Spleen (tissue), 11 donors: Measurements from ENCODE around the gene ERCC6. TPM values are rescaled to one million over a fixed set of nuclear protein-coding genes. Genes with fewer than 3 reads are reported as not detected.

ENCODE experiments used
- DNase-seq: peaks from one replicate; pipeline ENCODE4 v3.0.0-alpha.2; 2020
- H3K27ac ChIP-seq, 8 donors: fragments of 200-600 bp; sonication (generic) in 7 of 8; 1 replicate in 4 of 8; 2 replicates in 4 of 8; pipeline versions ENCODE4 v1.5.0 to v1.8.0; 2016 to 2021; ENCODE audit warnings: inconsistent platforms in 4 of 8, mild to moderate bottlenecking in 4 of 8, moderate library complexity in 1 of 8
- H3K27me3 ChIP-seq, 7 donors: fragments of 200-600 bp; sonication (generic) in 6 of 7; replicated peaks in 1 of 7; 1 replicate in 4 of 7; 2 replicates in 3 of 7; pipeline versions ENCODE4 v1.5.0 to v1.8.0; 2016 to 2021; ENCODE audit warnings: inconsistent platforms in 3 of 7, mild to moderate bottlenecking in 1 of 7
- H3K36me3 ChIP-seq, 6 donors: fragments of 200-600 bp; sonication (generic) in 5 of 6; 1 replicate in 4 of 6; 2 replicates in 2 of 6; pipeline versions ENCODE4 v1.5.0 to v1.8.0; 2016 to 2021; ENCODE audit warnings: inconsistent platforms in 2 of 6
- H3K4me1 ChIP-seq, 6 donors: fragments of 200-600 bp; sonication (generic) in 5 of 6; 1 replicate in 3 of 6; 2 replicates in 3 of 6; pipeline versions ENCODE4 v1.5.0 to v1.8.0; 2016 to 2021; ENCODE audit warnings: inconsistent platforms in 3 of 6
- H3K4me3 ChIP-seq, 8 donors: fragments of 200-600 bp; sonication (generic) in 7 of 8; 1 replicate in 4 of 8; 2 replicates in 4 of 8; pipeline versions ENCODE4 v1.5.0 to v1.8.0; 2016 to 2021; ENCODE audit warnings: inconsistent platforms in 4 of 8, mild to moderate bottlenecking in 4 of 8, moderate library complexity in 2 of 8
- H3K9me3 ChIP-seq, 8 donors: fragments of 200-600 bp; sonication (generic) in 7 of 8; 1 replicate in 4 of 8; 2 replicates in 4 of 8; pipeline versions ENCODE4 v1.5.0 to v1.8.0; 2016 to 2021; ENCODE audit warnings: inconsistent platforms in 4 of 8
- CTCF ChIP-seq, 11 experiments: fragments of 200-600 bp in 7 of 11; fragments of 450-650 bp in 4 of 11; sonication (generic) in 4 of 11; IDR thresholded peaks in 8 of 11; conservative IDR thresholded peaks in 3 of 11; 1 replicate in 7 of 11; 2 replicates in 4 of 11; pipeline versions ENCODE4 v1.4.0 to v1.8.0; 2016 to 2021; ENCODE audit warnings: antibody characterized with exemption in 11 of 11, inconsistent platforms in 4 of 11, mild to moderate bottlenecking in 1 of 11
- POLR2A ChIP-seq, 3 donors: fragments of 450-650 bp; IDR thresholded peaks; one replicate each; pipeline ENCODE4 v1.5.1; 2017; ENCODE audit warnings: antibody characterized with exemption in 3 of 3, mild to moderate bottlenecking in 1 of 3
- POLR2AphosphoS5 ChIP-seq, 3 donors: sonication (generic); formaldehyde crosslinking; IDR thresholded peaks; one replicate each; pipeline ENCODE4 v1.5.1; 2017; ENCODE audit warnings: antibody characterized with exemption in 3 of 3
- WGBS, 5 donors: extraction: QIAGEN DNeasy Blood & Tissue Kit in 3 of 5; methylation state at CpG; one replicate each; pipeline versions ENCODE4 v1.1.5 to v1.1.7; 2013 to 2018; 5-methylcytosine and 5-hydroxymethylcytosine counted together
- intact Hi-C: fragments of 100-400 bp; cut with DNase I; formaldehyde crosslinking; loops from one replicate; pipeline ENCODE4 v1.15.0; 2023; ENCODE audit warnings: low total_unique reads
- polyA plus RNA-seq, 3 donors: library from polyadenylated mRNA; stranded (reverse); fragments of 200-250 nt; gene quantifications; one replicate each; pipeline ENCODE4 v1.2.1, GENCODE V29; 2013
- total RNA-seq, 7 donors: library from RNA; depleted of rRNA in 3 of 7; stranded (reverse); fragments of >200 nt in 3 of 7; fragmentation: NEBNext Ultra II Directional in 4 of 7; extraction: Animal tissue kit (Norgen Biotek cat#: 25700) in 4 of 7; gene quantifications; one replicate each; pipeline versions ENCODE4 v1.1.0 to v1.2.1, GENCODE V29; 2016 to 2021
- donor health status: healthy with polysubstance abuse.
- donor health status: DM: no; HTN: no; CAD: no; lungs with moderate emphysema.
- donor health status: DM: no; HTN: no; CAD: no.
- donor health status: Bipolar disorder and iron deficiency.
- donor health status: healthy.
- donor health status: DM: no; HTN: no; CAD: no.
- donor health status: DM: yes; HTN: yes; CAD: no.

The ERCC6 gene
- total and polyA plus RNA-seq, 10 donors = 2.7 to 32.7 (median 24.6) TPM

- Histone ChIP-seq H3K9me3 (no peaks in the 10 kb centered on the region), H3K4me3 (no peak overlapping the region), H3K4me1 (peaks cover 6 to 26% (median 17%) of the 10 kb centered on the region in 6 donors), H3K27me3 (no peaks in the 10 kb centered on the region), H3K36me3 (peaks cover 0 to 58% (median 7%) of the 10 kb centered on the region in 6 donors), H3K27ac (no peak overlapping the region)
- no peak for DNase-seq
- TF ChIP-seq POLR2AphosphoS5 (IDR thresholded peaks at IDR 0.05) (no peak), POLR2A (IDR thresholded peaks at IDR 0.05) (no peak), CTCF (IDR thresholded peaks at IDR 0.05 in 8 of 11, conservative IDR thresholded peaks at IDR 0.05 in 3 of 11) (no peak)
- intact Hi-C loops = no loop called here
- WGBS, 5 donors = 36 to 45% (median 43%) methylated on average over 4 of the region's 4 CpGs
Observed at GRCh38 chr10:49508654-49509053, 30.3 kb downstream of the ERCC6 start.

- H3K9me3 ChIP-seq = no peaks in the 10 kb centered on the region
- intact Hi-C loops = no loop called here
- DNase-seq = no peak
Observed at GRCh38 chr10:49508249-49508648, 30.7 kb downstream of the ERCC6 start.

DNA sequence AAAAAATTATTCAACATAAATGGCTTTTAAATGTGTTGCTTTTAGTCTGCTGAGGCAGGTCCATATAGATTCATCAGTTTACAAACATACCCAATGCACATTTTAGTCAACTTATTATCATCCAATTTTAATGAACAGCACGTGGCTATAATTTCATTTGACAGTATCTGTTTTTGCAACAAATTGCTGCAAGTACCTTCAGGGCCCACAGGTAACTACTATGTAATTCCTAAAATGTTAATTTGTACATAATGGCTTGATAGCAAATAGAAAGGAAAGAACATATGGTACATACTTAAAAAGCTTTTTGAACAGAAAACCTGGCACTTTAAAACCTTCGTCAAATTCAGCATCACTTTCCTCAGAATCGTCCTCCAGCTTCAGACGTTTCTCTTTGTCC, 33.3 kb downstream of the ERCC6 start:
- no peak for DNase-seq
- no peak overlapping the region for H3K27ac ChIP-seq
- intact Hi-C loops = no loop called here
- TF ChIP-seq POLR2A (IDR thresholded peaks at IDR 0.05) (no peak), CTCF (IDR thresholded peaks at IDR 0.05 in 8 of 11, conservative IDR thresholded peaks at IDR 0.05 in 3 of 11) (no peak), POLR2AphosphoS5 (IDR thresholded peaks at IDR 0.05) (no peak)
- peaks cover 0 to 61% (median 20%) of the 10 kb centered on the region in 6 donors for H3K36me3 ChIP-seq
- H3K4me1 ChIP-seq = peaks cover 6 to 26% (median 17%) of the 10 kb centered on the region in 6 donors
- WGBS, 5 donors = 88 to 96% (median 93%) methylated on average over 4 of the region's 4 CpGs
- H3K9me3 ChIP-seq = no peaks in the 10 kb centered on the region
- H3K27me3 ChIP-seq = no peaks in the 10 kb centered on the region
- H3K4me3 ChIP-seq = no peak overlapping the region

More at GRCh38 chr10:49508249-49508648, 30.7 kb downstream of the ERCC6 start:
- TF ChIP-seq CTCF (IDR thresholded peaks at IDR 0.05 in 8 of 11, conservative IDR thresholded peaks at IDR 0.05 in 3 of 11) (no peak), POLR2AphosphoS5 (IDR thresholded peaks at IDR 0.05) (no peak), POLR2A (IDR thresholded peaks at IDR 0.05) (no peak)
- Histone ChIP-seq H3K27ac (no peak overlapping the region), H3K4me3 (no peak overlapping the region), H3K36me3 (peaks cover 0 to 57% (median 8%) of the 10 kb centered on the region in 6 donors), H3K4me1 (peaks cover 6 to 26% (median 17%) of the 10 kb centered on the region in 6 donors), H3K27me3 (no peaks in the 10 kb centered on the region)
- 29 to 44% (median 31%) methylated on average over 4 of the region's 4 CpGs for WGBS, 5 donors

DNA sequence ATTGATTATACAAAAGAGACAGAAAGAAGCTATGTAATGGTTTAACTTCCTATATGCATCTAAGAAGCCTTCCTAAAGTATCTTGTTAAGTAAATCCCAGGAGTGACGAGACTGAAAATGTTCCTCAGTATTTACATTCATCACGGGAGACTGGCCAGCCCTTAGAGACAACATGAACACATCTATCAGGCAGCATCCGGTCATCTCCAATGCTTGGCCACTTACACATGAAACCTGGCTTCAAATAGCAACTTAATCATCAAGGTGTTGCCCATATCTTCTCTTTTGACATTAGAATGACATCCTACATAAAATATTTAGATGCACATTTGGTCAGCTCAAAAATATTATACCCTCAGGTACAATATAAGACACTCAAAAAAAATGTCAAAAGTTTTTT, 33.8 kb downstream of the ERCC6 start:
- Histone ChIP-seq H3K27me3 (no peaks in the 10 kb centered on the region), H3K4me3 (no peak overlapping the region), H3K36me3 (peaks cover 0 to 62% (median 24%) of the 10 kb centered on the region in 6 donors), H3K27ac (no peak overlapping the region), H3K4me1 (peaks cover 6 to 26% (median 17%) of the 10 kb centered on the region in 6 donors), H3K9me3 (no peaks in the 10 kb centered on the region)
- no peak for DNase-seq
- intact Hi-C loops = no loop called here
- 92 to 97% (median 94%) methylated on average over 3 of the region's 3 CpGs for WGBS, 5 donors
- TF ChIP-seq POLR2AphosphoS5 (IDR thresholded peaks at IDR 0.05) (no peak), CTCF (IDR thresholded peaks at IDR 0.05 in 8 of 11, conservative IDR thresholded peaks at IDR 0.05 in 3 of 11) (no peak), POLR2A (IDR thresholded peaks at IDR 0.05) (no peak)
